NCI-H2107 (cell line): ENCODE data around the gene CNDP2.

Experiments used
- DNase-seq: peaks from one replicate; lab custom pipeline; 2025; lab: John Stamatoyannopoulos, UW

The CNDP2 gene

DNA sequence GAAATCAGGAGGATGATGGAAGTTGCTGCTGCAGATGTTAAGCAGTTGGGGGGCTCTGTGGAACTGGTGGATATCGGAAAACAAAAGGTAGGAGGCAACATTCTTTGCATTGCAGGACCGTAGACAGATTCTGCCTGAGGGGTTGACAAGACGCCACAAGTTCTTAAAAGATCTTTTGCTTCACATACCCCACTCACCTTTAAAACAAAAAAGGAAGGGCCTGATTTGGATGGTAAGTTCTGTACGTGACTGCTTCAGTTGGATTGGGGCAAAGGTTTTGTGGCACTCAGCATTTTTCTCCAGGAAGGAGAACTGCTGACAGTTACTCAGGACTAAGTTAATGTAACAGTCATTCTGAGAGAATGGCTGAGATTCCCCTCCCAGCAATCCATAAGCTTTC is 5.2 kb downstream of the CNDP2 start:
- DNase-seq = no peak

DNA sequence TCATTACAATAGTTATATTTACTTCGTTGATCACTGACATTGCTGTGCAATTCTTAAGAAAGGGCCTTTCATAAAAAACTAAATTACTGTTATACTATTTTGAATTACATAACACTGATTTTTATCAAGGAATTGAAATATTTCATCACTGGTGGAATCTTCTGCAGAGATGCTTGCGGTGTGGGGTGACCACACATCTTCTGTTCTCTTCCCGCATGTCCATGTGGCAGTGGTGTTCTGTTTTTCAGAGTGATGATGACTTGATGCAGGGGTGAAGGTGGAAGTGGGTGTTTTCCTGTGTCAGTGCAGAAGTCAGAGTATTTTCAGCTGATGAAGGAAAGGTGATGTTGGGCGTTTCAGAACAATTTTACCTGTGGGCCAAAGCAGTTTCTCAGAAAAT is 7.0 kb downstream of the CNDP2 start:
- no peak for DNase-seq

DNA sequence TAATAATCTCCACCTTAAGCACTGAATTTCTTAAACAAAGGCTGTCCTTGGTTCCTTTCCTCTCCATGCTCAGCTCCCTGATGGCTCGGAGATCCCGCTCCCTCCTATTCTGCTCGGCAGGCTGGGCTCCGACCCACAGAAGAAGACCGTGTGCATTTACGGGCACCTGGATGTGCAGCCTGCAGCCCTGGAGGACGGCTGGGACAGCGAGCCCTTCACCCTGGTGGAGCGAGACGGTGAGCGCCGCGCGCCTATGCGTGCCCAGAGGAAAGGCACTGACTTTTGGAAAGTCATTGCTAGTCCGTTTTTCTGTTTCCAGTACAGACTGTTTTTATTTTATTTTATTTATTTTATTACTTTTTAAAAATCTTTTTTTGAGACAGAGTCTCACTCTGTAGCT is 9.6 kb downstream of the CNDP2 start:
- no peak for DNase-seq

DNA sequence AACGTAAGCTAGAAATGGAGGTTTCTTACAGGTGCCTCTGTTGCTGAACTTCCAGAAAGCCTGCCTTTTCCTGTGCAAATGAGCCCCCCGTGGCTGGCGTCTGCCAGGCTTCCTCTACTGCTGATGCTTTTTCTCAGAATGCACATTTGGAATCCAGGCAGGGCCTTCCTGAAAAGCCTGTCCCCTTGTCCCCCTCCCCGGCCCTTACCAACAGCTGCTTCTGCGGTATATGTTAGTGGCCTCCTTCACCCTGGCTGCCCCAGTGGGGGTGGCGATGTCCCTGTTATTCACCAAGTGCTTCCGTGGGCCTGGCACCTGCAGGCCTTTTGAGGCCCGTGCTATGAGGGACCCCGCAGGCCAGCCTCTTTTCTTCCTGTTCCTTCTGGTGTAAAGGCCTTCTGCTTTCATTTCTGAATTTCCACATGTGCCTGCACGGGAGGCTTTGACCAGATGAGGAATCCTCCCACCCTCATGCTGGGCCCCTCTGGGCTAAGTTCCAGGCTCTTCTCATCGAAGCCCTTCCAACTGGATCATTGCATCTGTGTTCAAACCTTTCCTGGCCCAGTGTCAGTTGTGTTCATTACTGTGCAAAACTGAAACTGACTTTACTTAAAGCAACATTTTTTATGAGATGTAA is 10.4 kb downstream of the CNDP2 start:
- no peak for DNase-seq

DNA sequence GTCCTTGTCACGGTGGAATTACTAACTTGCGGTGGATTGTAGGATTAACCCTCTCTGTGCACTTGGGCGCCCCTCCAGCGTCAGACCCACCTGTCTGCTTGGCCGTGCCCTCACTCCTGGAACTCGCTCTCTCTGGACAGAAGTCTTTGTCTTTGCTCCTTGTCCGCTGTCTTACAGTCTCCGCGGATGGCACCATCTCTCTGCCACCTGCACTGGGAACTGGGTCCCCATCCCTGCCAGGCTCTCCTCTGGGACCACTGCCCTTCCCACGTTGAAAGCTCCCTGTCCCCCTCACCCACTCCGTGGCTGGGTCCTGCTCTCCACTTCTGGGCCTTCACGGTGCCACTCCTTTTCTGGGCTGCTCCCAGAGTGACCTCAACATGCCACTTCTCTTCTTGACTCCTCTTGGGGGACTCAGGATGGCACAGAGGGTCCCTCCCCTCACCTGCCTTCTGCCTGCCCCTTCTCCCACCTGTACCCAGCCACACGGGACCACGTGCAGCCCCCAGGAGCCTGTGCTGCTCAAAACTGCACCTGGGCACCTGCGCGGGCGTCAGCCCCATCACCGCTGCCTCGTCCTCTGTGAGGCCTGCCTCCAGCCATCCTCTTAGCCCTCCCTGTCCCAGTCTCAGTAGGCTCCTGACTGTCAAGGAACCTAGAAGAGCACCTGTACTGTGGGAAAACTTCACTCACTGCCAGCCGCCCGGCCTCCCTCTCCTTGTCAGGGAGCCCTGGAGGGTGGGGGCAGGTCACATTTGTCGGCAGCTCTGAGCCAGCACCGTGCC is 11.1 kb downstream of the CNDP2 start:
- DNase-seq = no peak

DNA sequence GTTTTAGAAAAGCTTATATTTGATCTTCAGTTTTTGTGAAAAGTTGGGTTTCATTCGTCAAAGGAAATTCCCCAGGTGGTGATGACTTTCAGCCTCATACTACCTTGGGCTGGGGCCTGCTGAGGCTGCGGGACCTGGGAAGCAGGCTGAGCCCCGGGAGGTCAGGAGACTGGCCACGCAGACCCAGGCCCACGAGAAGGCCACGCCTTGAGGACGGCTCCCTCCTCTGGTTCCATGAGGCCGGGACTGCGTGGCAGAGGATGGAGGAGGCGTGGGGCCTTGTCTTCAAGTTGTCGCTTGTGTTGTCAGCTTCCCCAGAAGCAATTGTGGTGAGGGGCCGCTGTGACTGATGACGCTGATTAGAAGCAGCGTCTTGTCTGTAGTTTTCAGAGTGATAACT is 11.8 kb downstream of the CNDP2 start:
- no peak for DNase-seq

DNA sequence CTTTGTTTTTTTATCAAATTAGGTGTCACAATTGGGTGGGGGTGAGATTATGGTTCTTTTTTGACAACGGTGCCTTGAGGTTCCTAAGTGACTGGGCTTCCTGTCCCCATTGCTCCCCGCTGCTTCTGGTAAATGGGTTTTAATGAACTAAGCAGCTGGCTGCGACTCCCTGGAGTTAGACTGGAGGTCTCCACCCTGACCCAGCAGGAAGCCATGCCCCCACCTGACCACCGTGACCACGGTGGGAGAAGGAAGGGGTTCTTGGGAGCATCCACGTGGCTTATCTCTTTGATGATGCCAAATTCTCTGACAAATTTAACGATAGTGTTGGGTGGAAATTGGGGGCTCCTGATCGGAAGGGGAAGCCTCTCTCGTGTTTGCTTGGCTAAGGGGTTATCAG is 12.2 kb downstream of the CNDP2 start:
- no peak for DNase-seq

DNA sequence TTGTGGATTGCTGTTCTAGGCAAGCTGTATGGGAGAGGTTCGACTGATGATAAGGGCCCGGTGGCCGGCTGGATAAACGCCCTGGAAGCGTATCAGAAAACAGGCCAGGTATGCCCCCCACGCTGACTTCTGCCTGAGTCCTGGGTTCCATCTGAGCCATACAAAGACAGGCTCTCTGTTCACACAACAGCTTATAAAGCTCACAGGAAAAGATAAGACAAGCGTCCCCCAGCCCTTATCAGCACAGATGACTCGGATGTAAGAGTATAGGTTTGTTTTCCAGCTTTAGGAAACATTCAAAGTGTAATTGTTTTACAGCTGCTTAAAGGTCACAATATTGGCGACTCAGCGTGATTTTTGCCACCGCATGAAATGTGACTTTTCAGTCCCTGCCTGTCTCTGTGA is 12.7 kb downstream of the CNDP2 start:
- DNase-seq = no peak

DNA sequence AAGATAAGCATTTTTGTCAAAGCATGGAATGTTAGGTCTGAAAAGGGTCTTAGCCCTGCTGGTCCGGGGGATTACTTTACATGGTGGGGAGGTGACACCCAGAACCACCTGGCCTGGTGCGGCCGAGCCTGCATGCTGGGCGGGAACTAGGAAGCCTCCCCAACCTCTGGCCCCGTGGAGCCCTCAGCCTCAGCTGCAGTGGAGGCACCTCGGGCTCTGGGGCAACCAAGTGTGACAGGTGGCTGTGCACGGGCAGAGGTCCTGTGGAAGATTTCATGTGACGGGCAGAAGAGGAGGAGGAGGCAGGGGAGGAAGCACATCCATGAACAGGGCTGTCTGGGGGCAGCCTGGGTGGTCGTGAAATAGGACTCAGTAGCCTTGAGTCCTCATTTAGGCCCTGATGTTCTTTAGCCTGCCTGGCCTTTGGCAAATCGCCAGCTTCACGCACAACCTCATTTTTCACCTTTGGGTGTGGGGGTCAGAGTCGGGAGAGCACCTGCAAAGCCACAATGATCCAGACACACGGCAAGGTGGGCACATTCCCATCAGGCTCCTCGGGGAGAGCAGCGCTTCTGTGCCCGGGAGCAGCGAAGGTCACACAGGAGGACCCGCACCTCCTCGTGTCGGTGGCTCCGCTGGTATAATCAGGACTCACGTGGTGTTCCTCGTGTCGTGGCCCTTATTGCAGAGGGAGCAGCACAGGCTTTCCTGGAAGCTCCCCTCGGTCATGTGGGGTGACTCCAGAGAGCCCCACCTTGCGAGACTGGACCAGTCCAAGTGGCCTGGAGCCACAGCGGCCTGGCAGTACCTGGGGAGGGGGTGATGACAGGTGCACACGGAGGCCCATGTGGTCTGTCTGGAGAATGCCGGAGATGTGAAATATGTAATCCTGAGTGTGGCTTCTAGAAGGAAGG is 13.9 kb downstream of the CNDP2 start:
- no peak for DNase-seq

DNA sequence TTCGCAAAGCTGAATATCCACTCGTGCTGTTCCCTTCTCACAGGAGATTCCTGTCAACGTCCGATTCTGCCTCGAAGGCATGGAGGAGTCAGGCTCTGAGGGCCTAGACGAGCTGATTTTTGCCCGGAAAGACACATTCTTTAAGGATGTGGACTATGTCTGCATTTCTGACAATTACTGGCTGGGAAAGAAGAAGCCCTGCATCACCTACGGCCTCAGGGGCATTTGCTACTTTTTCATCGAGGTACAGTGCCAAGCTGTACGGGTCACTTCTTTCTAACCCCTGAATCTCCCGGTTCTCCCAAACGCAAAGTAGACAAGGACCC is 14.6 kb downstream of the CNDP2 start:
- no peak for DNase-seq

DNA sequence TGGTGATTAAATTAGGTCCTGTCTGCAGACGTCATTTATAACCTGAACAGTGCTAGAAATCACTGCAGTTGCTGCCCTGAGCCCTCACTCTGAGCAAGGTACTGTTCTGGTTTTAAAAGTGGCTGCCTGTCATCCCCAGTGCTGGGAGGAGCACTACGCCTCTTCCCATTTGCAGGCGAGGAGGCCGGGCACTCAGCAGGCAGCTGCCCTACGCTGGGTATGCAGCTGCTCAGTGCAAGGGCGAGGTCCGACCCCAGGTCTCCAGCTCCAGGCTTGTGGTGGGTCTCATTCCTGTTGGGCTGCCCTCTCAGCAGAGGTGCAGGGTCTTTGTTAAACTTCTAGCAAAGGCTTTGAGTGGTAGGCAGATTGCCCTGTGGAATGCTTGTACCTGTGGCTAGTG is 15.7 kb downstream of the CNDP2 start:
- no peak for DNase-seq

DNA sequence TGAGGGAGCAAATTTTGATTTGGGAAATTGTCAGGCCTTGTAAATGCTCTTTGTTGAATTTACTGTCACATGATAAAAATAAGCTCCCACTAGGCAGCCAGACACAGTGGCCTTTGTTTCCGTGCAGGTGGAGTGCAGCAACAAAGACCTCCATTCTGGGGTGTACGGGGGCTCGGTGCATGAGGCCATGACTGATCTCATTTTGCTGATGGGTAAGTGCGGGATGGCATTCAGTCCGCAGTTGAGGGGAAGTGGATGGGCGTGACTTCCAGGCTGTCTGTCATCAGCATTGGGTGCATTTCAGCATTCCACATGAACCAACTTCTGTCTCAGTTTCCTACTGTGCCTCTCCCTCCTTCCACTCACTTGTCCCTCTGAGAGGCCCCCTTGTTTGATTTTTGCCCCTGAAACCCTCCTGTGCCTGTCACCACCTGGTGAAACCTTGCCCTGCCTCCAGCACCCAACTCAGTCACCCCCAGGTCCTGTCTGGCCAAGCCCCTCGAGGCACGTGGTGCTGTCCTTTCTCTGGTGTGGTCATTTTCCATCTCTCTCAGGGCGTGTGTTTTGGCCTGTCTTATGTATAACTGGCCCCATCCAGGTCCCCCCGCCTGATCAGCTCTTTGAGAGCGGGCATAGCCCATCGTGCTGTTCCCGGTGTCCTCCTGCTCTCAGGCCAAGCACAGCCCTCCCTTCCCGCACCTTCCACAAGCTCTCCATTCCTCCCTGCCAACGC is 16.3 kb downstream of the CNDP2 start:
- no peak for DNase-seq

DNA sequence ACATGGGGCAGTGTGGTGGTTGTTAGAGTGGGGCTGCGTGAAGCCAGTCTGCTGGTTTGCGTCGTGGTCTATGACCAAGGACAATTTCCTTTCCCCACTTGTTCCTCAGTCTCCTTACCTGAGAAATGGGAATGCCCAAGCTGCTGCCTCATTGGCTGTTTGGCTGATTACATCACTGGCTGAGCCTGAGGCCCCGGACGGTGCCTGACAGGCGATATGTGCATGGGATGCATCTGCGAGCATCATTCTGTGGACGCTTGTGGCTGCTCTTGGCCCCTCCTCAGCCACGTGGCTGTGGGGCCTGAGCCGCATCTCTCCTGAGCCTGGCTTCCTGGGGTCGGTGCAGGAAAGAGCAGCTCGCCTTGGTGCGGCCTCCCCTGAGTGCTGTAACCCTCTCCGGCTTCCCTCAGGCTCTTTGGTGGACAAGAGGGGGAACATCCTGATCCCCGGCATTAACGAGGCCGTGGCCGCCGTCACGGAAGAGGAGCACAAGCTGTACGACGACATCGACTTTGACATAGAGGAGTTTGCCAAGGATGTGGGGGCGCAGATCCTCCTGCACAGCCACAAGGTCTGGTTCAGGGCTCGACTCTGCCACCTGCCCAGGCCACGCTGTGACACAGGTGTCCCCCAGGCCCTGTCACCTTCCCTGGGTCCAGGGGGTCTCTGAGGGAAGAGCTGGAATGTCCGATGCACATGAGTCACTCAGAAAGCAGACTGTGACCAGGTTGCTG is 17.2 kb downstream of the CNDP2 start:
- DNase-seq = no peak

DNA sequence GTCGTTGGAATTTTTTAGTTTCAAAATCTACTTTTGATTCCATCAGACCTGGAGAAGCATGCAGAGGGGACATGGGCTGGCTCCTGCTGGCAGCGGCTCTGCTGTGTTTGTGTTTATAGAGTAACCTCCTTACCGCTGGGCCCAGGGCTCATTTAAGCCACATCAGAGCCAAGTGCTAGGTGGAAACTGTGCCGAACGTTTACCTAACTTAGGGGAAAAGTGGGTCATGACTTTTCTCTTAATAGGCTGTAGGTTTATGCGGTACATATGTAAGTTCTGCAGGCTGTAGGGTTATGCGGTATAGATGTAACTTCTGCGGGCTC is 17.7 kb downstream of the CNDP2 start:
- no peak for DNase-seq

DNA sequence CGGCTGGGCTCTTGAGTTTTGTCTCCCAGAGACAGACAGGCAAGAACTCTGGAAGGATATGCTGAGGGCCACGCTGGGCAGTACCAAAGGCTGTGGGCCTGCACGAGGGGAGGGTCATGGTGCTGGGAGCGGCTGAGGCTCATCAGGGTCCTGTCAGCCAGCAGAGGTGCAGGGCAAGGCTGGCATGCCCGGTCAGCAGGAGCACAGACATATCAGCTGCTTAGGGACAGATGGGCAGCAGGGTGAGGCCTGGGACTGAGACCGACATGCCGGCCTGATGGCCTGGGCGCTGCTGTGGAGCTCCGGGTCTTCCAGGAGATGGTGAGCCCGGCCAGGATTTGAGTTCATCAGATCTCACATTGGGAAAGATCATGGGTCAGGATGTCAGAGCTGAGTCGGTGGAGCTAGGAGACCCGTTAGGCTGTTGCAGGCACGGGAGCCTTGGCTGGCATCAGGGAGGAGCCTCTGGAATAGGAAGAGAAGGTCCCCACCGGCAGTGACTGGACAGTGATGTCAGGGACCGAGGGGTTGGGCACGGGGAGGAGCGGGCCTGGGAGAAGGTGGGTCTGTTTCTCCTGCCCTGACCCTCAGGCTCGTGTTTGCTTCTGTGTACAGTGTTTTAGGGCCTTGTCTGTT is 18.8 kb downstream of the CNDP2 start:
- DNase-seq = no peak

DNA sequence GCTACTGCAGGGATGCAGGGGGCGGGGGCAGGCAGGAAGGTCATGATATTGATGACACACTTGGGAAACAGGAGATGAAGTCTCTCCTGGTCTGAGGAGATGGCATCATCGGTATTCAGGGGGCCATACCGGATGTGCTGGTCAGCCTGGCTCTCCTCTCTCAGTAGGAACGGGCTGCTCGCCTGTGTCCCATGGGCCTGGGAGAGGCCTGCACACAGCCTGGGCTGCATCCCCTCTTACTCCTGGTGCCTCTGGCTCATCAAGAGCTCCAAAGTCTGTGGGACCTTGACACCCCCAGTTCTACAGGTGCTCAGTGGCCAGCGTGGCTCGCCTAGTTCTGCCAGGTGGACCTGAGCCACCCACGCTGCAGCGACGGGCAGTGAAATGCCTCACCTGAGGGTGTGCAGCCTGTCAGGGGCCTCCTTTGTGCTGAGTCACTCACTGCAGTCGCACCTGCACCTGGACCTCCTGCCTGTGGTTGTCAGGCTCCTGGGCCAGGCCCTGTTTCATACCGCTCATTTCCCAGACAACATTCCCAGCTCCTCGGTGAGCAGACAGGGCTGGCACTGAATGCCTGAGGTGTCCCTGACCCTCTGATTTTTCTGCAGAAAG is 19.6 kb downstream of the CNDP2 start:
- DNase-seq = peak; percentile 13

DNA sequence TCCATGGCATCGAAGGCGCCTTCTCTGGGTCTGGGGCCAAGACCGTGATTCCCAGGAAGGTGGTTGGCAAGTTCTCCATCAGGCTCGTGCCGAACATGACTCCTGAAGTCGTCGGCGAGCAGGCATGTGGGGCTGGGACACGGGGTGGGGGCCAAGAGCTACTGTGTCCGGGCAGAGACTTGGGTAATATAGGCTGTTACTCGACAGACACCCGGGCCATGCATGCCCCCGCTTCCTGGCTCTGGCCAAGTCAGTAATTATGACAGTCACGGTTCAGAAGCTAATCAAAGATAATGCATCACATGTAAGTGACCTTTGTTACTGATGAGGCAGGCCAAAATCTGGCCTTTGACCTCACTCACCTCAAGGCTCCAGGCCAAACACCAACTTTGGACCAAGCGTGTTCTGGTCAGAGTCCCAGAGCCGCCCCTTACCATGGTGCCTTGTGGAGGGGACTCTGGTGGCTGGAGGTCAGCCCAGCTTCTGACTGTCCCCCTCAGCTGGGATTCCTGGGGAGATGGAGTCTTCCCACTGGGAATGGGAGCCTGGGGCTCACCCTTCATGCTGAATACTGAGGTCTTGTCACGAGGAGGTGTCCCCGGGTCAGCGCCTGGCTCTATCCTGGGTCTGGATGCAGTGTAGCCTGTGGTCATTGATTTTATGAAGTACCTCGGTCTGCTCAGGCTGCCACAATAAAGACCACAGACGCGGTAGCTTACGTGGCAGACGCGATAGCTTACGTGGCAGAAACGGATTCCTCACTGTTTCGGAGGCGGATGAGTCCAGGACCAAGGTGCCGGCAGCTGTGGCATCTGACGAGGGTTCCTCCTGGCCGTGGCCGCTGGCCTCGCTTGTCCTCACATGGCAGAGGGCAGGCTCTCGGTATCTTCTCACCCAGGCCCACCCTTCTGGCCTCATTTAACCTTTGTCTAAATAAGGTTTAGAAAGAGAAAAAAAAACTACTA is 20.4 kb downstream of the CNDP2 start:
- DNase-seq = no peak

DNA sequence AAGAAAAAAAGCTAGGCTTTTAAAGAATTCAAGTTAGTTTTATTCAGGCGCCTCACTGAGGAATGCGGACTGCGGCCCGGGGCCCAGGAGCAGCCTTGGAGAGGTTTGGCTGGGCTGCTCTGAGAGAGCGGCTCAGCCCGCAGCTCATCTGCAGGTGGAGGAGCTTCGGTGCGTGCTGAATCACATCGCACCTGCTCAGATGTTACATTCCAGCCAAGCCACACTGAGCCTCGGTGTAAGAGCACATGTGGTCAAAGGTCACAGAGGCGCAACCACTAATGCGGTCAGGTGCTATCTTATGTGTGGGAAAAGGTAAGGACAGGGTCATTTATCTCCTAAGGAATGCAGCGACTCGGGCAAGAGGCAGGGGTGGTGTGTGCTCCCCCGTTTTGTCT is 21.1 kb downstream of the CNDP2 start:
- no peak for DNase-seq

DNA sequence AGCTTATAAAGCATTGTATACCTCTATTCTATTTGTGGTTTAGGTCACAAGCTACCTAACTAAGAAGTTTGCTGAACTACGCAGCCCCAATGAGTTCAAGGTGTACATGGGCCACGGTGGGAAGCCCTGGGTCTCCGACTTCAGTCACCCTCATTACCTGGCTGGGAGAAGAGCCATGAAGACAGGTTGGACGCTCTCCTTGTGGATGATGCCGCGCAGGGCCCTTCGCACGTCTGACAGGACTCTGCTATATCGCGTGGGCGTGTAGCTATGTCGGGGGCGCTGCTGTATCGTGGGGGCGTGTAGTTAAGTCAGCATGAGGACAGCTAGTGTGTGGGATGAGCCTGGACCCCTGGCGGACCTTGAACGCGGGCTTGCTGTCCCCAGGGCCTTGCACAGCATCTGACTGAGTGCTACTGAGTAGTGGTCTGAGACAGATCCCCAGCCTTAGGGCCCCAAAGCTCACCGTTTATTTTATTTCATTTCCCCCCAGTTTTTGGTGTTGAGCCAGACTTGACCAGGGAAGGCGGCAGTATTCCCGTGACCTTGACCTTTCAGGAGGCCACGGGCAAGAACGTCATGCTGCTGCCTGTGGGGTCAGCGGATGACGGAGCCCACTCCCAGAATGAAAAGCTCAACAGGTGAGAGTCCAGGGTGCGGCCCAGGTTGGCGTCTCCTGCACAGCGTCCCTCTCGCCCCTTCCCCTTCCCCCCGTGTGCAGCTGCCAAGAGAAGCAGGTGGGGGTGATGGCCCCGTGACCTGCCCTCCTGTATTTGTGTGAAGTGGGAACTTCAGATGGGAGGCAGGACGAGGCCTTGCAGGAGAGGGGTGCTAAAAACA is 22.5 kb downstream of the CNDP2 start:
- DNase-seq = no peak
